ENCODE data around the gene AGAP9.
"Not testable (repeated sequence)": the region's sequence is repeated elsewhere in the genome, so short reads cannot be mapped to it uniquely, and the experiment has no call there.

Gene AGAP9

DNA sequence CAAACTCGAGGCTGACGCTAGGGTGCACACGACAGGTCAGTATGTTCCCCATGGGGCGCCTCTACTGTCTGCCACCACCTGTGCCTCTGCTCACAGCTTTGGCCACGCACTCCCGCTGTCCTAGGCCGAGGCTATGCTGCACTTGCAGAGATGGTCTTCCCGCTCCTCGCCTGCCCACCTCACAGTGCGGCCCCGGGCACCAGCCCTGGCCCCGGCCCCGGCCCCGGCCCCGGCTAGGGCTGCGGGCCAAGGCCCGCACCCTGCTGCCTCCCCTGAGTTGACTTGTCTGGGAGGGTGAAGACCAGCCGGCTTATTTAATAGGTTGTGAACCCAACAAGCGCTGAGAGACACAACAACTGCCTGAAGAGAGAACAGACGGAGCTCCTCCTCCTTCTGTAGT, at the start of gene AGAP9:
Gene AGAP9 (minus strand): TSS at position 164 of the 400 bp plus-strand sequence. CDS start 112 bp downstream, at position 52.
- not testable (repeated sequence) for DNase-seq

DNA sequence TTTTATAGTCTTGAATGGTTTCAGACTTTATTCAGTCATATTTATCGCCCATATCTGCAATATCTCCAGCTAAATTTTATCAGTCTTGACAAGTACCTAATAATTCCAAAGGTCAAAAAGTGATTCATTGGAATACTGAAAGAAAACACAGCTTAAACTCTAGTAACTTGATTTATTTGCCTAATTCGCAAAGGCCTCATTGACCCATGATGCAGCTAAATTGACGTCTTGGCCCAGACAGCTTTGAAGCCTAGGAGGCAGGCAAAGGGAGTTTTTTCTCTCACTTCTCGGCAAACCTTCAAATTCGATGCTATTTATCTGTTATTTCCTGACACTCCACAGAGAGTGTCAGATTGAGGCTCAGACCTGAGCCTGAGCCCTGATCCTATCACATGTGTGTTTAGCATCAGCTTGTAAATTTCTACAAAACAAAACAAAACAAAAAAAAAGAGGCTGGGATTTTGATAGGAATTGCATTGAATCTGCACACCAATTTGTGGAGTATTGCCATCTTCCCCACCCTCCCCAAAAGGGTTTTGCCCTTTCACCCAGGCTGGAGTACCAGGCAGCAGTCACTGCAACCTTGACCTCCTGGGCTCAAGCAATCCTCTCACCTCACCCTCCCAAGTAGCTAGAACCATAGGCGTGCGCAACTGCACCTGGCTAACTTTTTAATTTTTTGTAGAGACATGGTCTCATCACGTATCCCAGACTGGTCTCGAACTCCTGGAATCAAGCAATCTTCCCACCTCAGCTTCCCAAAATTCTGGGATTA, 47.9 kb upstream of the AGAP9 start:
- not testable (repeated sequence) for DNase-seq

DNA sequence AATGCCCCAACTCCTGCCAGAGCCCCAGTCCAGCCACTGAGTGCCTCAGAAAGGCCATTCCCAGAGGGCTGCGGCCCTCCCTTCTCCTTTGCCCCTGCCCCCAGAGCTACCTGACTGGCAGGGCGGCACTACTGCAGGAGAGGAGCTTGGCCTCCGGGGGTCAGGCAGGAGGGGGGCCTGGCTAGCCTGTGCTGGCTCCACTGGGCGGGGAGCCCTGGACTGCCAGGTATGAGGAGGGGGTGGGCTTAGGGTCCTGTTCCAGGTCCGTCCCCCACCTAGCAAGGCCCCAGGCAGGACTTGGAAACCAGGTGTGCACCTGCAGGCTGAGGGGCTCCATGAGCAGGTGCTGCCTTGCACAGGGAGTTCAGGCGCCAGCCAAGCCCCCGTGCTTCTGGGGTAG, 43.3 kb upstream of the AGAP9 start:
- not testable (repeated sequence) for DNase-seq

DNA sequence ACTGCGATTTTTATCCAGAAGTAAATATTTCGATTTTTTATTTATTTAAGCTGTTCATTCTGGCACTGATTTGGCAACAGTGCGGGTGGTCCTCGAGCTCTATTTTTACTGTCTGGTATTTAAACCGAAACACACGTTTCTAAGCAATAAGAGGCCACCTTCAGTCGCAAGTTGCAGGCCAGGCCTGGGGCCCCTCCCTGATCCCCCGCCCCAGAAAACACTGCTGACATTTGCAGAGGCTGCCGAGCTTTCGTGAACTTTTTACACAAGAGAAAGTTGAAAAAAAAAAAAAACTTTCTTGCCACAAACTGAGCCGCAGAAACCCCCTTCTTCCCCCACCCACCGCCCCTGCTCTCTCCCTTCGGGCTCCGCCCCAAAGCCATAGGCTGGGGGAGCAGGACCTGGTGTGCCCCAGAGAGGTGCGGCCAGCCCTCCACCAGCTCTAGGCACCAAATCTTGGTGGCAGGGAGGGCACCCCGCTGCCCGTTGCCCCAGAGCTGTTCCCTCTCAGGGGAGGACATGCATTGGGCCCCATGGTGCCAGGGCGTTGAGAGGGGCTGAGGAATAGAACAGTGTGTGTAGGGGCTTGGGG, 42.8 kb upstream of the AGAP9 start:
- not testable (repeated sequence) for DNase-seq

DNA sequence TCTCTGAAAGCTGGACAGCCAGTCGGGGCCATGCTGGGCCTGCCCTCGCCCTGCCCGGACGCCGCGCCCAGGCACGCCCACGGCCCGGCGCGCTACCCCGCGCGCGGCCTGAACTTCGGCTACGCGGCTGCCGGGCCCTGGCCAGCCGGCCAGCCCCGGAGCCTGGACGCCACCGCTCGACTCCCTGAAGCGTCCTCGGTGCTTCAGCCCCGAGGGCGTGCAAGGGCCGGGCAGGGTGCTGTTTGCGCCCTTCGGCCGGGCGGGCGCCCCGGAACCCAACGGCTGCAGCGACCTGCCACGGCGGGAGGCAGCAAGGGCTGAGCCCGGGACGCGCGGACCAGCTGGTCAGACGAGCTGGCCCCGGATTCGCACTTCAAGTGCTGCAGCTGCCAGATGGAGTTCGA, 42.1 kb upstream of the AGAP9 start:
- not testable (repeated sequence) for DNase-seq

DNA sequence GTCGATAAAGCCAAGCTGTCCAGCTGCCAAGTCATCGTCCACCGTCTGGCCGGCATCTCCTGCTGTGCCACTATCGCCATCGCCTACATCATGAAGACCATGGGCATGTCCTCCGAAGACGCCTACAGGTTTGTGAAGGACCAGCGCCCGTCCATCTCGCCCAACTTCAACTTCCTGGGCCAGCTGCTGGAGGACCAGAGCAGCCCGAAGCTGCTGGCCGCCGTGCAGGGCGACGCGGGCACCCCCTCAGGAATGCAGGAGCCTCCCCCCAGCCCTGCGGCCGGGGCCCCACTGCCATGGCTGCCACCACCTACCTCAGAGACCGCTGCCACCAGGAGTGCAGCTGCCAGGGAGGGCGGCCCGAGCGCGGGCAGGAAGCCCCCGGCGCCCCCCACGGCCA, 41.5 kb upstream of the AGAP9 start:
- not testable (repeated sequence) for DNase-seq

DNA sequence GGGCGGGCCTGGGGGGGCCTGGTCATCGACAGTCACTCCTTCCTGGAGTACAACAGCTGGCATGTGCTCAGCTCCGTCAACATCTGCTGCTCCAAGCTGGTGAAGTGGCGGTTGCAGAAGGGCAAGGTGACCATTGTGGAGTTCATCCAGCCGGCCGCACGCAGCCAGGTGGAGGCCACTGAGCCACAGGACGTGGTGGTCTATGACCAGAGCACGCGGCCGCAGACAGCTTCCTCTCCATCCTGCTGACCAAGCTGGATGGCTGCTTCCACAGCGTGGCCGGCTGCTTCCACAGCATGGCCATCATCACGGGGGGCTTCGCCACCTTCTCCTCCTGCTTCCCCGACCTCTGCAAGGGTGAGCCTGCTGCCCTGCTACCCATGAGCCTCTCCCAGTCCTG, 40.9 kb upstream of the AGAP9 start:
- DNase-seq = not testable (repeated sequence)

DNA sequence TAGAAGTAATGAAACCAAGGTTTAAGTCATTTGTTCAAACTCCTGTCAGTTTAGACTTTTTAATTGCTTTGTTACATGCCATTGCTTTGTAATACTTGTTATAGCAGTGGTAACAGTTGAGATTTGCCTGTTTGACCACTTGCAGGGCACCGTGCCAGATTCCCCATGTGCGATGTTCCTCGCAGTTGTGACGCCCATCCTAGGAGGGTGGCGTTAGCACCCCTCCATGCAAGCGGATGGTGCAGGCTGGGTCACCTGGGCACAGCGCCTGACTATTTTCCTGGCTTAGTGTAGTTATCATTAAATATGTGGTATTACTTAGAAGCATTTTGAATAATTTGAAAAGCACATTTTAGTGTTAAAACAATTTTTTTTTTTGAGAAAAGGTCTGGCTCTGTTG, 37.0 kb upstream of the AGAP9 start:
- DNase-seq = not testable (repeated sequence)

DNA sequence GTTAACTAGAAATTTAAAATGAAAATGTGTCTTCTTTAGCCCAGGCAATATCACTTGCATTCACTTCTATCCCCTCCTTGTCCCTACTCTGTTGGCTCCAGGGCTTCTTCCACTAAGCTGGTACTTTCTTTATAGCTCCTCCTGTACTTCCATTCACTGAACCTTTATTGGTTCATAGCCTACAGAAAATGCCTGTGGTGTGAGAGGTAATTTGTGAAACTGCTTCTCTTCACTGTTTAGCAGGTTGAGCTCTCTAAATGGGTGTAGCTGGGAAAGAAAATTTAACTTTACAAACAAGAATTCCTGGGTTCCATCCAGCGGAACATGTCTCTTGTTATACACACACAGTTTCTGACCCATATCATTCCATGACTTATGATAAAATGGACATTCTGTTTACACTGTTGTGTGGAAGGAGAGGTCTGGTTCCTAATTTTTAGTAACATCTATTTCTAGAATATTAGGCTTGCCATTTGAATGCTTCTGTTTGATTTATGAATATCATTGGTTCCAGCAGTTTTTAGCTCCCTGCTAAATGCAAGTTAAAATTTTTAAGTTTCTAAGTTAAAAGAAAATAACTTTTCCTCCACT, 36.4 kb upstream of the AGAP9 start:
- DNase-seq = not testable (repeated sequence)

DNA sequence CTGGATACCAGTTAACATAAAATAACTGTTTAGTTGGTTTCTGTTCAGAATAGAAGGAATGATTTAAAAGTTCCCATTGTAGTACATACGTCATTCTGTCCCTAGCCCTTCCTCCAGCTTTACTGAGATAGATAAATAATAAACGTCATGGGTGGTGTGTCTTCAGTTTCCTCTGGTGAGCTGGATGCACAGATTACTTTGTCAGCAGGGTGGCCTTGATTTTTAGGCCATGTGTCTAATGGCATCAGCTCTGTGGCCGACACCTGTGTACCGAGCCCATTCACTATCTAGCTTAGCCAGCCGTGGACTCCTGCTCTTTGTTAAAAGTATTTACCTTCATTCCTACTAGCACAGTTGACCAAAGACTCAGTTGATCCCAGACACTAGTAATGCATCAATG, 34.7 kb upstream of the AGAP9 start:
- not testable (repeated sequence) for DNase-seq

DNA sequence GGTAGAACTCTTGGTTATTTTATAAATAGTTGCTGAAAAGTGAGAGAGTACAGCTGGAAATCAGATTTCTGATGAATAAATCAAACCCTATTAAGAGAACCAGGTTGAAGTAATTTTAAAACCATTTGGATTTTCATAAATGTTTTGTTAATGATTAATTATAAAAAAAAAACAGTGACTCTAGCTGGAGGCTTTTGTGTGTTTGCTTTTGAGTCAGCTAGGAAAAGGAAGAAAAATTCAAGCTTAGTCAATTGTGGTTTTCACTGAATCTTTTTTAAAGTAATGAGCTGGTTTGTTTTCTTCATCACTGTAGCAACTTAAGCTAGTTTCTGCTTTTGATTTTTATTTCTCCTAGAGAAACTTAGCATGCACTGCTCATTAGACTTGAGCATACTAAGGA, 34.2 kb upstream of the AGAP9 start:
- not testable (repeated sequence) for DNase-seq

DNA sequence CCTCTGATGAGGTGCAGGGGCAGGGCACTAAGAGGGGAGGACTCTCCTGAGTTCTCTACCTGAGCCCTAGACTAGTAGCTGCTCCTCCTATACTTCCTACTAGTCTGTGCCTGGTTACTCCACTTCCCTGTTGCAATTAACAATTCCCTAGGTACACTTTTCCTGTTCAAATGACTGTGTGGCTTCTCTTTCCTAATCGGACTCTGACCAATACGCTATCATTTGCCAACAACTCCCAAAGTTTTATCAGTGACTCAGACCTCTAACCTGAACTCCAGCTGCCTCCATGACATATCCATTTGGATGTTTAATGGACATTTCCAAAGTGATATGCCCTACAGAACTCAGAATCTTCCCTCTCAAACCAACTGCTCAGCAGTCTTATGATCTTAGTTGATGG, 31.9 kb upstream of the AGAP9 start:
- DNase-seq = not testable (repeated sequence)

DNA sequence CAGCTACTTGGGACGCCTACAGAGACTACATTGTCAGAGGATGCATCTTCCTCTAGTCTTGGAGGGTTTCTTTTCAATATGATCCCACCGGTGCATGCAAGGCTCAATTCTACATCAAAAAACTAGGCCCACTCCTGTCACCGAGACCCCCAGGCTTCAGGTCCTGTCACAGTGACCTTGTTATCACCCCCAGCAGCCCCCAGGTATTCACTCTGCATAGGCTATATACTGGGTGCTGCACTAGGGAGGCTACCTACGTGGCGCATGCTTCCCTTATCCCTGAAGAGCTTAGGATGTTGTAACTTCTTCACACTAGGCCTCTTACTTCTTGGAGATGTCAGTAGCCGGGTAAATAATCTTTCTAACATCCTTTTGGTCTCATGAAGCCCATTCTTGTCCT, 31.1 kb upstream of the AGAP9 start:
- not testable (repeated sequence) for DNase-seq

DNA sequence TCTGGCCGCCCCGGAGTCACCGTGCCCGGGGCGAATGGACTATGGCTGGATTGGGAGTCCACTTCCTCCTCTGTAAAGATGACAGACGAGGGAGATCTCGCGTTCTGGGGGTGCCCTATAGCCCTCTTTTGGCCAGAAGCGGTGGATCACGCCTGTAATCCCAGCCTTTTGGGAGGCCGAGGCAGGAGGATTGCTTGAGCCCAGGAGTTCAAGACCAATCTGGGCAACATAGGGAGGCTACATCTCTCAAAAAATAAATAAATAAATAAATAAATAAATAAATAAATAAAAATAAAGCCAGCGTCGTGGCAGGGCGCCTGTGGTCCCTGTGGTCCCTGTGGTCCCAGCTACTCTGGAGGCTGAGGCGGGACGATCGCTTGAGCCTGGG, 30.4 kb upstream of the AGAP9 start:
- DNase-seq = not testable (repeated sequence)

DNA sequence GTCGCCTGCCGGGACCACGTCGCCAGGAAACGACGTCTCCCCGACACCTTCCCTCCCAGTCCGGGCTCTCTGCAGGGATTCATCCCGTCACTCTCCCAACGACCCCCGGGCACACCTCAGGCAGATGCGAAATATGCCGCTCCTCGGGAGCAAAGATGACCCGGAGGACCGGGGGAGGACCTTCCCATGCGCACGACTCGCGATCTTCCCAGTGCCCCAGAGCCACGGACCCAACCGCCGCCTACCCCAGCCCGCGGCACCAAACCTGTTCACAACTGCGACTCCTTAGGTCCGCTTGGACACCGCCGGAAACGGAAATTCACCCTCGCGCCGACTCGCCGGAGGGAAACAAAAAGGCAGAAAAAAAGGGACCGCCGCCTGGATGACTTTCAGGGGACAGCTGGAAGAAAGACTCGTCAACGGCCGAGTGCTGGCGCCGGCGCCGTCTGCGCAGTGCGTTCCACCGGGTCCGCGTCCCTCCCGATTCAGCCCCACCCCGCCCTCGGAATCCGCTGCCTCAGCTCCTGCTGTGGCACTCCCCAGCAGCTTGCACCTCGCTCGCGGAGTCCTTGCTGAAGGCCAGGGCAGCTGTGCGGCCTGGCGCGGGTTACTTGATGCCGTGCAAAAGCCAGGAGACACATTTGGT, 29.9 kb upstream of the AGAP9 start:
- peak; percentile 35 for DNase-seq

DNA sequence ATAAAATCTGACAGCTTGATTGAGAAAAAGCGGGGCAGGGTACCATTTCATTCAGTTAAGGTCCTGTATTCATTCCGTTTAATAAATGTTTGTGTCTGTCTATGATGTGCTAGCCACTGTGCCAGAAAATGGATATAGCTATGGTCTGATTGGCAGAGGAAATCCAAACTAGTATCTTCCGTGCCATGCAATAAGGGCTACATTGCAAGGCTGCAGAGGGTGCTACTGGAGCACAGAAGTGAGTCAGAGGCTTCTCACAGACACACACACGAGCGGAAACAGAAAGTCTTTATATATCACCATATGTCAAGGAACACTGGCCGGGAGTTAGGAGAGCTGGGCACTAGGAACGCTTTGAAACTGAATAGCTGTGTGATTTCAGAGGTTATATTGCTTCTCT, 29.3 kb upstream of the AGAP9 start:
- DNase-seq = not testable (repeated sequence)

DNA sequence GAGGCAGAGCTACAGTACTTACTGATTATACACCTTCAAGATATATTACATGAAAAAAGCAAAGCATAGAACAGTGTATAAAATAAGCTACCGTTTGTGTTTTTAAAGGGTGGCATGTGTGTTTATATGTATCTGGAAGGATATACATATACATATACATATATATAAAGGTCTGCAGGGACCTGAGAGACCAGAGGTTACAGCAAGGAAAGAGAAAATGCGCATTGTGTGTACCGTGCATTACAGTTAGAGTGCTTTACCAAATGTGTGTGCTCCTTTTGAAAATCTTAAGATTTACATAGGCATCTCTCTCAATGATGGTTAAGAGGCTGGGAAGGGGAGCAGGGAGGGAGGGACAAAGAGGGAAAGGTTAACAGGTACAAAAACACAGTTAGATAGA, 23.8 kb upstream of the AGAP9 start:
- not testable (repeated sequence) for DNase-seq

DNA sequence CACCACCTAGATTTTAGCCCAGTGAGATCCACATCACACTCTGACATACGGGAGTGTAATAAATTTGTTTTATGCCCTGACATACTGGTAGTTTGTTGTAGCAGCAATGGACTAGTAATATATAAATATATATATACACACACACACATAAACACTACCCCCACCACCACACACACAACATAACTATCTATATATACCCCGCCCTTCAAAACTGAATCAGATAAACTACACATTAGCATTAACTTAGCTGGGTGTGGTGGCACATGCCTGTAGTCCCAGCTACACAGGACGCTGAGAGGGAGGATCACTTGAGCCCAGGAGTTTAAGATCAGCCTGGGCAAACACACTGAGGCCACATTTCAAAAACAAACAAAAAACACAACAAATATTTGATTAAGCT, 13.0 kb upstream of the AGAP9 start:
- not testable (repeated sequence) for DNase-seq

DNA sequence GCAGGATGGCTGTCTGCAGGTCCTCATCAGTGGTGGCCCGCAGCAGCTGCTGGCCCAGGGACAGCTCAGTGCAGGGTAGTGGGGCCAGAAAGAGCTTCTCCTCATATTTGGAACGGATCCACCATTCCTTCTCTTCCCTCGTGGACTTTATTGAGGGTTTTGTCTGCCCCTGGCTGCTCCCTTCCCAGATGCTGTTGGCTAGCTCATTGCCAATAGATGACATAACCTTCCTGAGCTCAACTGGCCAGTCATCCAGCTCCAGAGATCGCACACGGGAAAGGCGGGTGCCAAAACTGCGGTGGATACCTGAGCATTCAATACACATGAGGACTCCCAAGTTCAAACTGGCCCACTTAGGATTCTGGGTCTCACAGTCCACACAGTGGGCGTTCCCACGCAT, 21.1 kb downstream of the AGAP9 start:
- DNase-seq = not testable (repeated sequence)

DNA sequence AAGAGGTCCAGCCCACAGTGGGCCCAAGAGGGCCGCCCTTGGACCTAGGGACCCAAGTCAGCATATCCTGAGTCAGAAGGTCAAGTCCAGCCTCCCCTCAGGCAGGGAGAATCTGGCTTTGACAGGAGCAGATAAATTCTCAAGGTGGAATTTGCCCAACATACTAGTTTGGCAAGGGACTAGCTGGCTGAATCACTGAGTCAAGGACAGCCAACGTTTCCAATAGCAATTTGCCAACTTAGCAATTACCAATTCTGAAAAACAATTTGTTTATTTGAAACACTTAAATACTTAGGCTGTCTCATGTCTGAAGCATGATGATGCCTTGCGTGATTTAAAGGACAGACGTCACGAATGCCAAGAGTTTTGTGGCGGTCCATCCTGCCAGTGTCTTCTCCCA, 29.2 kb downstream of the AGAP9 start:
- not testable (repeated sequence) for DNase-seq

DNA sequence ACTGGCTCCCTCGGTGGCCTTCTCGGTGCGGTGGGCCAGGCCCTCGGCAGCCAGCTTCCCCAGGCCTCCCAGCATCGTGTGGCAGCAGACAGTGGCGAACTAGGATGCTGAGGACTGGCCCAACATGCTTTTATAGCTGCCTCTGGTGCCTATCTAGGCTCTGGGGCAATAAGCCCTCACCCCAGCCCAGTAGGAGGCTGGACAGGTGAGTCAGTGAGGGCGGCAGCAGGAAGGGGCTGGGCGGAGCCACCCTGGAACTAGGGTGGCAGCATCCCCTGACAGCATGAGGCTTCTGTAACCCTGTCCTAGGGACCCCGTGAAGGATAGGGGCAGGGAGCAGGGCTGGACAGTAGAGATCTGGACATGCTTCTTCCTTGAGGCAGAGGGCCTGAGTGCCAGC, 31.8 kb downstream of the AGAP9 start, which contains the start of gene FAM25G:
Gene FAM25G (minus strand): TSS at position 101 of the 400 bp plus-strand sequence. CDS start 26 bp downstream, at position 75.
- DNase-seq = not testable (repeated sequence)

DNA sequence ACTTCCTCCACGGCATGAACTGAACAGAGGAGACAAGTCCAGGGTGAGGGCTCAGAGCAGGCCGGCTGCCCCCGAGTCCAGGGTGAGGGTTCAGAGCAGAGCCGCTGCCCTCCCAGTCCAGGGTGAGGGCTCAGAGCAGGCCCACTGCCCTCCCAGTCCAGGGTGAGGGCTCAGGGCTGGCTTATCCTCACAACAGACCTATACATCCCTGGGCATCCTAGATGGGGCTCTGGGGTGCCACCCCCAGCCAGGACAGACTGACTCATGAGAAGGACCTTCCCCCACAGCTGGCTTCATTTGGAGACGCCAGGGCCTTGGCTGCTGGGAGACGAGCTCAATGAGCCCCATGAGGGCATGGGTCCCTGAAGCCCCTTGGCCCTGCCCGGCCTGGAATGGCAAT, 33.8 kb downstream of the AGAP9 start:
- DNase-seq = not testable (repeated sequence)

DNA sequence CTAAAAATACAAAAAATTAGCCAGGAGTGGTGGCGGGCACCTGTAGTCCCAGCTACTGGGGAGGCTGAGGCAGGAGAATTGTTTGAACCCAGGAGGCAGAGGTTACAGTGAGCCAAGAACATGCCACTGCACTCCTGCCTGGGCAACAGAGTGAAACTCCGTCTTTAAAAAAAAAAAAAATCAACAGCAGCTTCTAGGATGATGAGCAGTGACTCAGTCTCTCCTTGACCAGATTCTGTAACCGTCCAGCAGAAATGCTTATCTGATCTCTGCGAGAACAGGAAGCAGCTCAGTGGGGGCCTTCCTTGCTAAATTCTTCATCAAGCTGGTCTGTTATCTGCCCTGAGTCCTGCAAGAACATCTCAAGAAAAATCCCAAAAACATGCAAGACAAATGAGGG, 37.5 kb downstream of the AGAP9 start:
- not testable (repeated sequence) for DNase-seq

All from SHP77 treated with DMSO at 0.1 percent for 48 hours (cell line).